HCT116 (cell line): Measurements from ENCODE around the gene CCBE1. TPM values are rescaled to one million over a fixed set of nuclear protein-coding genes. Genes with fewer than 3 reads are reported as not detected.

ENCODE experiments used
- ATAC-seq: fragments of 200-7000 bp; cut with Tn5 transposase; 2 replicates; pipeline ENCODE4 v1.9.1; 2020; ENCODE audit warnings: mild to moderate bottlenecking, moderate library complexity
- BruUV-seq: library from RNA; stranded (reverse); fragments of 400-500 nt; replicated peaks from 2 replicates; lab custom pipeline; 2021; lab: Mats Ljungman, UMichigan
- CTCF ChIA-PET: fragments of 300-600 bp; sonication (Branson Sonifier 250); formaldehyde crosslinking; loops from one replicate; lab custom pipeline; 2021; ENCODE audit warnings: antibody characterized with exemption; lab: Charles Lee
- POLR2A ChIA-PET: fragments of 300-600, 350-600 bp; sonication (Branson Sonifier 250); formaldehyde crosslinking; loops from one replicate; lab custom pipeline; 2021; ENCODE audit warnings: antibody characterized with exemption; lab: Charles Lee
- RAD21 ChIA-PET, 2 experiments: fragments of 300-600 bp; sonication (Branson Sonifier 250); formaldehyde crosslinking; loops; one replicate each; lab custom pipeline; 2023; ENCODE audit warnings: low total read pairs in 2 of 2; ENCODE audit not compliant: uncharacterized antibody in 2 of 2, unreplicated experiment in 2 of 2, low non-redundant PET in 1 of 2; lab: Charles Lee
- DNase-seq: peaks from one replicate; pipeline ENCODE4 v3.0.0-alpha.2; 2010; ENCODE audit warnings: low read depth, low spot score
- H2AFZ ChIP-seq: fragments of 200-600 bp; shearing (Covaris generic), sonication (generic); 2 replicates; pipeline ENCODE4 v1.6.1; 2017; ENCODE audit warnings: low read depth, mixed run types, mixed read lengths, antibody characterized with exemption, low read length; ENCODE audit not compliant: poor library complexity, severe bottlenecking
- H3K27ac ChIP-seq: 2 replicates; pipeline ENCODE4 v1.5.1; 2012; ENCODE audit warnings: low read depth, low read length
- H3K27me3 ChIP-seq: fragments of 200-600 bp; sonication (generic); 2 replicates; pipeline ENCODE4 v1.6.1; 2016; ENCODE audit warnings: mixed run types, low read length, mixed read lengths; ENCODE audit not compliant: insufficient read depth
- H3K36me3 ChIP-seq, 2 experiments: fragments of 200-500 bp in 1 of 2; fragments of 200-600 bp in 1 of 2; sonication (Bioruptor generic) in 1 of 2; sonication (generic) in 1 of 2; 2 replicates each; pipeline versions ENCODE4 v1.5.1 to v1.6.1; 2014 to 2016; ENCODE audit warnings: low read length in 2 of 2, inconsistent platforms in 1 of 2, mixed read lengths in 1 of 2, mixed run types in 1 of 2; ENCODE audit not compliant: insufficient read depth in 2 of 2, control insufficient read depth in 1 of 2
- H3K4me1 ChIP-seq, 2 experiments: fragments of 200-600 bp in 1 of 2; sonication (generic) in 1 of 2; 2 replicates each; pipeline versions ENCODE4 v1.5.1 to v1.6.1; 2012 to 2017; ENCODE audit warnings: low read length in 2 of 2, inconsistent platforms in 1 of 2, mild to moderate bottlenecking in 1 of 2, mixed read lengths in 1 of 2, mixed run types in 1 of 2, moderate library complexity in 1 of 2; ENCODE audit not compliant: insufficient read depth in 2 of 2, control insufficient read depth in 1 of 2
- H3K4me2 ChIP-seq: fragments of 200-600 bp; sonication (generic); 2 replicates; pipeline ENCODE4 v1.6.1; 2017; ENCODE audit warnings: mixed run types, low read length, mixed read lengths
- H3K4me3 ChIP-seq, 2 experiments: fragments of 200-600 bp in 1 of 2; sonication (generic) in 1 of 2; replicated peaks in 1 of 2; 2 replicates each; pipeline ENCODE4 v1.5.1; 2011 to 2016; ENCODE audit warnings: low read length in 2 of 2, control low read depth in 1 of 2, low read depth in 1 of 2, mild to moderate bottlenecking in 1 of 2, mixed read lengths in 1 of 2, mixed run types in 1 of 2
- H3K79me2 ChIP-seq: fragments of 200-600 bp; sonication (generic); 2 replicates; pipeline ENCODE4 v1.6.1; 2017; ENCODE audit warnings: mild to moderate bottlenecking, mixed run types, low read length, moderate library complexity, mixed read lengths; ENCODE audit not compliant: insufficient read depth
- H3K9ac ChIP-seq: fragments of 200-600 bp; sonication (generic); 2 replicates; pipeline ENCODE4 v1.6.1; 2016; ENCODE audit warnings: low read length, mixed read lengths
- H3K9me2 ChIP-seq: fragments of 200-600 bp; sonication (generic), shearing (Covaris generic); 2 replicates; pipeline ENCODE4 v1.6.1; 2017; ENCODE audit warnings: mixed run types, mild to moderate bottlenecking, moderate library complexity; ENCODE audit not compliant: insufficient read depth
- H3K9me3 ChIP-seq, 2 experiments: fragments of 200-500 bp in 1 of 2; fragments of 200-600 bp in 1 of 2; sonication (Bioruptor generic) in 1 of 2; sonication (generic) in 1 of 2; 2 replicates each; pipeline ENCODE4 v1.6.1; 2014 to 2017; ENCODE audit warnings: low read length in 2 of 2, mixed read lengths in 2 of 2, inconsistent platforms in 1 of 2, low read depth in 1 of 2, mild to moderate bottlenecking in 1 of 2, mixed run types in 1 of 2, moderate library complexity in 1 of 2; ENCODE audit not compliant: control insufficient read depth in 1 of 2, insufficient read depth in 1 of 2
- H4K20me1 ChIP-seq: fragments of 200-600 bp; sonication (generic), shearing (Covaris generic); 2 replicates; pipeline ENCODE4 v1.6.1; 2017; ENCODE audit warnings: mixed run types, mild to moderate bottlenecking, moderate library complexity; ENCODE audit not compliant: insufficient read depth
- CEBPB ChIP-seq: IDR thresholded peaks from 2 replicates; pipeline ENCODE4 v1.6.1; 2012; ENCODE audit warnings: low read depth
- EZH2phosphoT487 ChIP-seq: fragments of 200-600 bp; IDR thresholded peaks from 2 replicates; pipeline ENCODE4 v1.6.1; 2018; ENCODE audit warnings: antibody characterized with exemption, borderline replicate concordance
- MAX ChIP-seq: IDR thresholded peaks from 2 replicates; pipeline ENCODE4 v1.6.1; 2012
- POLR2A ChIP-seq: IDR thresholded peaks from 2 replicates; pipeline ENCODE4 v1.7.0; 2011; ENCODE audit warnings: borderline replicate concordance; ENCODE audit not compliant: insufficient read depth, insufficient read length; ENCODE audit errors: extremely low read depth
- RAD21 ChIP-seq: IDR thresholded peaks from 2 replicates; pipeline ENCODE4 v1.6.1; 2012; ENCODE audit warnings: low read depth, mild to moderate bottlenecking
- SRF ChIP-seq: IDR thresholded peaks from 2 replicates; pipeline ENCODE4 v1.6.1; 2012; ENCODE audit warnings: low read depth
- ZFX ChIP-seq: fragments of 450-650 bp; IDR thresholded peaks from 2 replicates; pipeline ENCODE4 v1.6.1; 2017
- intact Hi-C: fragments of 100-400 bp; cut with micrococcal nuclease; formaldehyde crosslinking; loops from 2 replicates; pipeline ENCODE4 v1.10.0; 2022
- total RNA-seq: library from RNA; stranded (reverse); gene quantifications from one replicate; pipeline ENCODE4 v1.2.1, GENCODE V29; 2021; ENCODE audit not compliant: unreplicated experiment

CCBE1 gene
- total RNA-seq, 1 experiment from 2014 or later, result 0.84 TPM

- Histone ChIP-seq H3K4me1 (peaks cover 4 to 10% of the 10 kb centered on the region in 2 experiments; a peak in 2 of 4 replicates), H3K79me2 (no peaks in the 10 kb centered on the region), H3K9ac (no peak overlapping the region), H3K4me3 (no peak overlapping the region), H3K36me3 (no peaks in the 10 kb centered on the region), H3K9me3 (no peaks in the 10 kb centered on the region), H3K9me2 (no peaks in the 10 kb centered on the region), H3K27me3 (no peaks in the 10 kb centered on the region), H4K20me1 (no peaks in the 10 kb centered on the region), H3K4me2 (no peak overlapping the region), H3K27ac (no peak overlapping the region), H2AFZ (no peak overlapping the region)
- intact Hi-C loops, result no loop called here
- POLR2A ChIA-PET, result no interaction called here
- CTCF ChIA-PET, result no interaction called here
- DNase-seq, result no peak
- no TSS peak for BruUV-seq
- no peak for ATAC-seq
- TF ChIP-seq CEBPB (no peak), SRF (no peak), POLR2A (no peak), MAX (no peak), RAD21 (no peak), ZFX (no peak)
- RAD21 ChIA-PET, result no interaction called here
Observed at GRCh38 chr18:59700535-59700967, 3.3 kb upstream of the CCBE1 start.

- no peaks in the 10 kb centered on the region for H3K9me2 ChIP-seq
- H3K9ac ChIP-seq, result no peak overlapping the region
- H3K9me3 ChIP-seq, result no peaks in the 10 kb centered on the region
- intact Hi-C loops, result loop anchor here (10.0 kb wide), 1 partner anchor 845 kb away; no protein-coding TSS in a partner anchor
- BruUV-seq, result no TSS peak
- H3K4me2 ChIP-seq, result no peak overlapping the region
- no peak overlapping the region for H2AFZ ChIP-seq
- H3K27ac ChIP-seq, result no peak overlapping the region
- H4K20me1 ChIP-seq, result no peaks in the 10 kb centered on the region
- no peaks in the 10 kb centered on the region for H3K27me3 ChIP-seq
- TF ChIP-seq EZH2phosphoT487, result no peak
- CTCF ChIA-PET, result no interaction called here
- ATAC-seq (no peak), DNase-seq (no peak)
- POLR2A ChIA-PET, result no interaction called here
- no peaks in the 10 kb centered on the region for H3K36me3 ChIP-seq
- RAD21 ChIA-PET, result no interaction called here
- no peaks in the 10 kb centered on the region for H3K79me2 ChIP-seq
- no peak overlapping the region for H3K4me3 ChIP-seq
- peaks cover 4 to 10% of the 10 kb centered on the region in 2 experiments; a peak in 2 of 4 replicates for H3K4me1 ChIP-seq
Observed at GRCh38 chr18:59699750-59700534, 2.7 kb upstream of the CCBE1 start.
